Measurements from ENCODE around the gene SPP2.

The SPP2 gene

GRCh38 chr2:234044157-234044556, 6.3 kb upstream of the SPP2 start:
- DNase-seq: no peak

- DNase-seq: no peak
Observed at GRCh38 chr2:234046521-234046920, 4.0 kb upstream of the SPP2 start.

- no peak for DNase-seq
Observed at GRCh38 chr2:234047361-234047760, 3.1 kb upstream of the SPP2 start.

DNA sequence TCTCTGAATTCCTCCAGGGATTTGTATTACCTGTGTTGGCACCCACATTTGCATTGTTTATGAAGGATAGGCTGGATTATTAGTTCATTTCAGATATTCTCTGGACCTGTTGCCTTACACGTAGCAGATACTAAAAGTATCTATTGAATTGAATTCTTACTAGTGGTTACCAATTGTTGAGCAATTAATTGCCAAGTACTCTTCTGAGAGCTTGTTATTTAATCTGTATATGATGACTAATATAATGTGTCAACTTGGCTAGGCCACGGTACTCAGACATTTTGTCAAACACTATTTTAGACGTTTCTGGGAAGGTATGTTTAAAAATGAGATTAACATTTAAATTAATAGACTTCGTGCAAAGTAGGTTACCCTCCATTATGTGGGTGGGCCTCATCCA, 2.5 kb upstream of the SPP2 start:
- no peak for DNase-seq

DNA sequence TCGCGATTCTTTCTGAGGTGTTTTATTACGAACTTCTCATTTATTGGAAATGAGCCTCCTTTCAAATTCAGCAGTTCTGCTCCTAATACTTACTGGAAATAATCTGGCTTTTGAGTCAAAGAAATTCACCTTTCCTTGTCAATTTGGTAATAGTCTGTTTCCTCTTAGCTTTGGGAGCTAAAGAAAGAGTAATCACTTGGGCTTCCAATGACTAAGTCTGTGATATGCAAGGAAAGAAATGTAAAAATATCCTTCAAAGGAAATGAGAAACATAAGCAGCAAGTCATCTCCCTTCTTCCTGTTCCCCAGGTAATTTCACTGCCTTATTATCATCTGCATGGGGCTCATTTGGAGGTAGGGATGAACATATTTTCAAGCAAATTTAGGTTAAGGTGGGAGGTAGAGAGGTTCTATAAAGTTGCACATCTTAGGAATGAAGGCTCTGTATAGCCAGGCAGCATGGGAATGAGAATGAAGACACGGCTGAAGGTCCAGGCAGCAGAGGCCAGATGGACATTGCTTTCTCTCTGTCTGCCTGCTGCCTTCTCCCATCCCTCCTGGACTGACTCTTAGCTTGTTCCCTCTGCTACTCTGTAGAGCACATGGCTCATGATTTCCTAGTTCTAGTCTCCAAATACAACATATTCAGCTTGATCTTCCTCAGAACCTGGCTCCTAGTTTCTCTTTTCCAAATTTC, 1.0 kb downstream of the SPP2 start:
- no peak for DNase-seq

DNA sequence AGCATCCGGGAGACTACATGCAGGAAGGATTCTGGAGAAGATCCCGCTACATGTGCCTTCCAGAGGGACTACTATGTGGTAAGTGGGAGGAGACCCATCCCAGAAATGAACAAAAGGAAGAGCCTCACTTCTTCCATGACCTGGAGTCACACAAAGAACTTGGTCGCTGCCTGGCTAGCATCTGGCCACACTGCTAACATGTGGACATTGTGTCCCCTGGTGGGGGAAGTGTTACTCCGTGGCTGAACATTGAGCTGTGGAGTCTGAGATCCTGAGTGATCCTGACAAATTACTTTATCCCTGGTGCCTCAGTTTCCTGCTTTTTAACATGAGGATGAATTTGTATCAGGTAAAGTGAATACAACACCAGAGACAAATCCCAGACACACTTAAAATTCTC, 8.4 kb downstream of the SPP2 start:
- DNase-seq: no peak

DNA sequence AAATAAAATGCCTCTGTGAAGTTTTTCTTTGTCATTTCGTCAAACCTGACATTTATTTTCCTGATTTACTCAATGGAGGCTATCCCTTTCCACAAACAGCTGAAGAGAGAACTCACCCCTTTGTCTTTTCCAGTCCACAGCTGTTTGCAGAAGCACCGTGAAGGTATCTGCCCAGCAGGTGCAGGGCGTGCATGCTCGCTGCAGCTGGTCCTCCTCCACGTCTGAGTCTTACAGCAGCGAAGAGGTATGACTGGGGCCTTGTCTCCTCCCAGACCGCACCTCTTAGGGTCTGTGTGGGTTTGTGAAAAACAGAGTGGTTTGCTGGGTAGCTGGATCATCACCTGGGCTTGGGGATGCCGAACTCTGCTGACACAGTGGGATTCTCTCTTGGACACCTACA, 9.7 kb downstream of the SPP2 start:
- DNase-seq: no peak

DNA sequence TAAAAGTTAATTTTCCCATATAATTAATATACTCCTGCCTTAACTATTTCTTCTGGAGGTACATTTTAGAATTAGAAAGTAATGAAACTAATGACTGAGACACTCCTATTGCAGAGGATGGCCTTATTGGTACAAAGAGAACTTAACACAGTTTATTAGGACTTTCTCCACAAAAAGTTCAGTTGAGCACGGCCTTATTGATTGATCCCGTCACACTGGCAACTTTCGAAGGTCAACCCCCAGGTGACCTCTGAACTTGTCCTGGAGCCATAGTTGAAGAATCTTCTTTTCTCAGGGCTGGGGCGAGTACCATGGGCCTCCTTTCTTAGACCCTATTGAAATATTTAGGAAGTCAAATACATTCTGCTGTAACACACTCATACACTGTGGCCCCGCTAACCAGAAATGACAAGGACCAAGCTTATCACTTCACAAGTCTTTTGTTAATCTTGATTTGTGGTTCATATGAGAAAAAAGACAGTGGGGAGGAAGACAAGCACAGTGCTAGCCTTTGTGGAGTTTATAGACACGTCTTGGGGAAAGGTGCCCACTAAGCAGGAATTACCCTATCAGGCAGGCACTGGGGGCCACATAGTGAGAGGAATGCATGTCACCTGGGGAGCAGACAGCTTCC, 11.2 kb downstream of the SPP2 start:
- DNase-seq: no peak

DNA sequence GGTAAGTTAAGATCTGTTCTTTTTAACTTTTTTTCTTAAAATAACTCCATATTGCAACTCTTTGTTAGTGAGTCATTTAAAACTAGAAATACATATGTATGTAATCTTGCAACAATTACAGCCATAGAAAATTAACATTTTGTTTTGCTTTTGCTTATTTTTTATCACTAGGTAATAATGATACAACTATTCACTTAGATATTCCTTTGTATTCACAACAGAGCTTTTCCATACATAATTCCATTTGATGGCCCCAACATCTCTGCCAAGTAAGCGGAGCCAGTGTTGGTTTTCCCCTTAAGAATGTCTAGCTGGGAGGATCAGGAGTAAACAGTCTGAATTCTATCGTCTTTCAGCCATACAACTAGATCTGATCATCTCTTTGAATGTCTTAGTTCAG, 16.1 kb downstream of the SPP2 start:
- DNase-seq: no peak

- DNase-seq: no peak
Observed at GRCh38 chr2:234071664-234072063, 21.2 kb downstream of the SPP2 start.

DNA sequence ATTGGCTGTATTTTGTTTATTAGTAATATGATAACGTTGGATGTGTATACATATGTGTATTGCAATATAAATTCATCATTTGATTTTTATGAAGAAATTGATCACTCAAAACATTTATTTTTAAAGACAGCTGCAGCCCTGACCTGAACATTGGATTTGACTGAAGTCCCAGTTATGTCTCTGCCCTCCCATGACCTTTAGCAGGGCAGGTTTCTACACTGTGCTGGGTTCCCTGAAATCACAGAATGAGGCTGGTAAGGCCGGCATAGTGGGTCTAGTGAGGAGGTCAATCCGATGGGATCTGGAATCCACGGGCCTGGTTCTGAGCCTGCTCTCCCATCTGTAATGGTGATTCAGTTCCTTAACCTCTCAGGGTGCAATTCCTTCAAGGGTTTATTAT, 22.0 kb downstream of the SPP2 start:
- no peak for DNase-seq

GRCh38 chr2:234074751-234075517, 24.4 kb downstream of the SPP2 start:
- no peak for DNase-seq

DNA sequence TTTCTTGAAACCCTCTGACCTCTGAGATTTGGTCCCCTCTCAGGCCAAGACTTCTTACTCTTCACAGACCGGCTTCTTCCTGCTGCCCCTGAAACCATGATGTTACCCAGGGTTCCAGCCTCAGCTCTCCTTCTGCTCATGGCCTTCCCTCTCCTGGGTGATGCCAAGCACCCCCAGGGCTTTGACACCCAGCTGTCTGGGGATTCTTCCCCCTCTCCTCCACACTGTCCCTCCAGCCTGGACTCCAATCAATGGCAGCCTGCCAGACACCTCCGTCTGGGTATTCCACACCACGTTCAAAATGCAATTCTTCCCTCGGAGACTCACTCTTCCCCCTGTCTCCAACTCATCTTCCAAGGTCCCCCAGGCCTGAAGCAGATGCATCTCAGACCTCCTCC, 25.0 kb downstream of the SPP2 start:
- DNase-seq: no peak

GRCh38 chr2:234075947-234076346, 25.4 kb downstream of the SPP2 start:
- DNase-seq: no peak

GRCh38 chr2:234076451-234076850, 25.9 kb downstream of the SPP2 start:
- no peak for DNase-seq

GRCh38 chr2:234078129-234078528, 27.6 kb downstream of the SPP2 start:
- DNase-seq: no peak

DNA sequence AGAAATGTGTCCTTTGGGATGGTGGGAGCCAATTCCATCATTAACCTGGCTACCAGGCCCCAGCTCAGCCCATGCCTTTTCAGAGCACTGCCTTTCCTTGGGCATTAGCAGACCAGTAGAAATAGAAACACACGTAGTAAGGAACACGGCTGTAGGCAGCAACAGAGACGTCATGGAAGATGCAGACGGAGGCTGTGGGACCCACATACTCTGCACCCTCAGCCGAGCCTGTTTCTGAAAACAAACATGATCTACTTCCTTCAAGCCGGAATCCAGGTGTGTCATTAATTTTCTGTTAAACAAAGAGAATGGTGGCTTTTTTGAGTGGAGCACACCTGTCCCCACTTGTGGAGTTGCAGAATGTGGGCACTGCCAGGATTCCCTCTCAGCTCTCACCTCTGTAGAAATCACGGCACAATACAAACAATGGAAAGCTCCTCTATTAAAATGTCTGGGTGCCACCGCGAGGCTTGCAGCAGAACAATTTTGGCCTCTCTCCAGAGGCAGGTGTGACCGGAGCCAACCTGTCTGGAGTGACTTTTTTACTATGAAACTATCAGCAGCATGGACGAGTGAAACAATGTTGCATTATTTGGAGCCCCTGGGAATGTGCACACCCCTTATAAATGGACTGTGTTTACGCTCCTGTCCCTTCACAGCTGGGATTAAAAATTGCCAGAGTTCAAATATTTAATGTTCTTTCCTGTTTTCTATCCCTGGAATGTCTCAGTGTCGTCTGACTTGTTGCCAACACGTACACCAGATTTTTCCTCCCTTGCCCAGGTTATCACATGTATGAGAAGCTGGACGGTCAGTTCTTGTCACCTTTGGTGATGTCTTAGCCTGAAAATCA, 31.7 kb downstream of the SPP2 start:
- DNase-seq: peak; percentile 98

- no peak for DNase-seq
Observed at GRCh38 chr2:234083572-234084348, 33.3 kb downstream of the SPP2 start.

DNA sequence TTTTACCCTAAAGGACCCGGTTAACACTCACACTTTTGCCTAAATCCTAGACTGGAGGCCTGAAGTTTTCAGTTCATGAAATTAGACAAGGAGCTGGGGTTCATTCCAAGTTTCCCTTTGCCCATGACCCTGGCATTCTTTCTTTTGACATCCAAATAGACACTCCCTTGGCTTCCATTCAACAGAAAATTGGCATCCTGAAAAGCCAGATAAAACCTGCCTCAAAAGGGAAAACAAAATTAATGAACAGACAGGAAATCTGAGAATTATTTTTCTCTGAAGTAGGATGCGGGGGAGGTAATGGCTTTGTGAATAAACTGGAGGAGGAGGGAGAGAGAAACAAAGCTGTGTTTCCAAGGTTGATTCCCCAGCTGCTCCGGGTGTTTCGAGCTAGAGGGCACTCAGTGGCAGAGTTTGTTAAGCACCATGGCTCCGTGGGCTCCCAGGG, 41.0 kb downstream of the SPP2 start:
- peak; percentile 87 for DNase-seq

GRCh38 chr2:234091883-234092282, 41.4 kb downstream of the SPP2 start:
- DNase-seq: no peak

- no peak for DNase-seq
Observed at GRCh38 chr2:234092344-234092743, 41.8 kb downstream of the SPP2 start.

- peak; percentile 83 for DNase-seq
Observed at GRCh38 chr2:234095301-234095700, 44.8 kb downstream of the SPP2 start.
